Subcutaneous adipose tissue (tissue), 4 donors: ENCODE results near the gene TRIM8. TPM values are rescaled to one million over a fixed set of nuclear protein-coding genes. Genes with fewer than 3 reads are reported as not detected.

Experiments
- CTCF ChIP-seq: fragments of 450-650 bp; IDR thresholded peaks from one replicate; pipeline ENCODE4 v1.5.1; 2016; ENCODE audit warnings: low read depth, mild to moderate bottlenecking, control low read depth, antibody characterized with exemption, moderate library complexity
- total RNA-seq, 4 donors: library from RNA; depleted of rRNA; stranded (reverse); fragments of >200 nt; gene quantifications; one replicate each; pipeline ENCODE4 v1.1.0, GENCODE V29; 2016

Gene TRIM8
- total RNA-seq, 4 donors from 2014 or later: 76.3 to 261 (median 111) TPM

- no peak for TF ChIP-seq CTCF
These were observed 15.8 kb upstream of the TRIM8 start for GRCh38 chr10:102628451-102628911.

GRCh38 chr10:102629661-102630614, 14.3 kb upstream of the TRIM8 start:
- TF ChIP-seq CTCF: no peak

GRCh38 chr10:102630663-102631062, 13.6 kb upstream of the TRIM8 start:
- TF ChIP-seq CTCF: no peak

- no peak for TF ChIP-seq CTCF
These were observed 12.5 kb upstream of the TRIM8 start for GRCh38 chr10:102631525-102632393.

GRCh38 chr10:102632394-102633111, 11.7 kb upstream of the TRIM8 start:
- TF ChIP-seq CTCF: no peak

- TF ChIP-seq CTCF: no peak
These were observed 11.0 kb upstream of the TRIM8 start for GRCh38 chr10:102633287-102633686.
